A549 treated with CORT108297 at 1 μM for 4 hours (cell line): ENCODE measurements around the gene ANO8. TPM values are rescaled to one million over a fixed set of nuclear protein-coding genes. Genes with fewer than 3 reads are reported as not detected.

Experiments used
- total RNA-seq: library from RNA; stranded (reverse); fragments of 200-300 nt; extraction: Qiagen RNA extraction; gene quantifications from 5 replicates; pipeline ENCODE4 v1.2.3, GENCODE V29; 2022

Gene ANO8, protein sequence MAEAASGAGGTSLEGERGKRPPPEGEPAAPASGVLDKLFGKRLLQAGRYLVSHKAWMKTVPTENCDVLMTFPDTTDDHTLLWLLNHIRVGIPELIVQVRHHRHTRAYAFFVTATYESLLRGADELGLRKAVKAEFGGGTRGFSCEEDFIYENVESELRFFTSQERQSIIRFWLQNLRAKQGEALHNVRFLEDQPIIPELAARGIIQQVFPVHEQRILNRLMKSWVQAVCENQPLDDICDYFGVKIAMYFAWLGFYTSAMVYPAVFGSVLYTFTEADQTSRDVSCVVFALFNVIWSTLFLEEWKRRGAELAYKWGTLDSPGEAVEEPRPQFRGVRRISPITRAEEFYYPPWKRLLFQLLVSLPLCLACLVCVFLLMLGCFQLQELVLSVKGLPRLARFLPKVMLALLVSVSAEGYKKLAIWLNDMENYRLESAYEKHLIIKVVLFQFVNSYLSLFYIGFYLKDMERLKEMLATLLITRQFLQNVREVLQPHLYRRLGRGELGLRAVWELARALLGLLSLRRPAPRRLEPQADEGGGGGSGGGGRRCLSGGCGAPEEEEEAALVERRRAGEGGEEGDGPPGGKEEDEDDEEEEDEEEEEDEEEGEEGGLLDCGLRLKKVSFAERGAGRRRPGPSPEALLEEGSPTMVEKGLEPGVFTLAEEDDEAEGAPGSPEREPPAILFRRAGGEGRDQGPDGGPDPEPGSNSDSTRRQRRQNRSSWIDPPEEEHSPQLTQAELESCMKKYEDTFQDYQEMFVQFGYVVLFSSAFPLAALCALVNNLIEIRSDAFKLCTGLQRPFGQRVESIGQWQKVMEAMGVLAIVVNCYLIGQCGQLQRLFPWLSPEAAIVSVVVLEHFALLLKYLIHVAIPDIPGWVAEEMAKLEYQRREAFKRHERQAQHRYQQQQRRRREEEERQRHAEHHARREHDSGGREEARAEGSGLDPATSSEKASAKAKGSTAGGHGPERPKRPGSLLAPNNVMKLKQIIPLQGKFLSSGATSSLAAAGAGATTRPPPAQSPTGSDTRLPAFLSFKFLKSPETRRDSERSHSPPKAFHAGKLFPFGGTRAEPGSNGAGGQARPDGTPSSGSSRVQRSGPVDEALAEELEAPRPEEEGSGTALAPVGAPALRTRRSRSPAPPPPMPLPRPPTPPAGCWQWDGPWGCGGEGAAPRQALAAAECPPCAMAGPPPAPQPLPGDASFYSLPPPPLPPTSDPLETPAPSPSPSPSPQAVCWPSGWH
- total RNA-seq, result 2.5 to 5.1 TPM (median 4.4 TPM) in 5 replicates

DNA sequence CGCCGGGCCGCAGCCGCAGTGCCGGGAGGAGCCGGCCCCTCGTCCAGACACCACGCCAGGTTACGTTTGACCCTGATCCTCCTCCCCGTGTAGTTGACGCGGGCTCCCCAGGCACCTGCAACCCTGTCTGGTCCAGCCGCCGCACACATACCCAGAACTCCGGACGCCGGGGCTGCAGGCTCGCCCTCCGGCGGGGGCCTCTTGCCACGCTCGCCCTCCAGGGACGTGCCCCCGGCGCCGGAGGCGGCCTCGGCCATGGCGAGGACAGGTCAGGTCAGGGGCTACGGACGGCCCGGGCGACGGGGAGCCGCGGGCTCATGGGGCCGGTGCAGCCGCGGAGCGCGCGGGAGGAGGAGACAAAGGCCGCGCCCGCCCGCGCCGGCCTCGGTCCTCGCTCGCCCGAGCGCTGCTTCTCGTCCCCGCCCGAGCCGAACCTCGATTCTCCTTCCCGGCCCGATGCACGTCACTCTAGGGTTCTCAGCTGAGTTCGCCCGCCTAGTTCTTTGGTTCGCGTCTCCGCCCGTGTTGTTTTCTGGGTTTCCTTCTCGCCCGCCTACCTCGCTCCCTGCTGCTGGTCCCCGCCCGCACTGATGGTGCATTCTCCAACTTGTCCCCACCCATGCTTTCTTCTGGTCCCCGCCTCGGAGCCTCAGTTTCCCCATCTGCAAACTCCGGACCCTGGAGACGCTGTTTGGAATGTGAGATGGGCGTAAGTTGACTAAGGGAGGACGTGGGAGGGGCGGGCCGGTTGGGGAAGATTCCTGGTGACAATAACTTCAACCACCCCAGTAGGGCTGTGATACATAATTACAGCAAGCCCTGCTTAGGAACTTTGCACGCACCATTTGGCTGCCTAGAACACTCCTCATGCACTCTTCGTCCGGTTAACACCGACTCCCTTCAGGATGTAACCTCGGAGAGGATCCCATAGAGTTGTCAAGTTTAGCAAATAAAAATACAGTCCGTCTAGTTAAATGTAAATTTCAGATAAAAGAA is at the start of gene ANO8:
Gene ANO8 (minus strand): TSS at position 442 of the 996 bp plus-strand sequence. CDS start 185 bp downstream, at position 257.

DNA sequence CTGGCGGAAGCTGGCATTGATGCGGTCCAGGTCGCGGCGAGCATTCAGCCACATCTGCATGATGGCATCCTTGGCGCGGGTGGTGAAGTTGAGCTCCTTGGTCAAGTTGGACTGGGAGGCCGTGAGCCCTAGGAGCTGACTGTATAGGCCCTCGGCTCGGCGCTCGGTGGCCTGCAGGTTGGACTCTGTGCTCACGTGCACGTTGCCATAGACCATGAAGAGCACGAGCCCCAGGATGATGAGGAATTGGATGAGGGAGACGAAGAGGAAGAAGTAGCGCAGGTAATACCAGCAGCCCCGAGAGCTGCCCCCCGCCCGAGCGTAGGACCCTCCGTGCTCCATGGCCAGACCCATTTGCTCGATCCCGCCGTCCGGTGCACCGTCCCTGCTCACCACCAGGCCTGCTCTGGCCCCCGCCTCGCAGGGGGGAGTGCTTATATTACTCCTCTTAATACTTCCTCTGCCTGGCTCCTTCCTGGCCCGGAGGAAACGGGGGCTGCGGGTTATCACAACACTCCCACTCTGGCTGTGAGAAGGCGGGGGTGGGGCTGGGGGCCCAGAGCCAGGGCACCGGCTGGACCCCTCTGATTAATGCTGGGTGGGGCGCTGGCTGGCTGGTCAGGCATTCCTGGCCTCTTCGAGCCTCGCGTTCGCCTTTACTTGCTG is 42.4 kb upstream of the ANO8 start, which contains the start of gene PLVAP:
Gene PLVAP (minus strand): TSS at position 408 of the 666 bp plus-strand sequence. CDS start 54 bp downstream, at position 354.

DNA sequence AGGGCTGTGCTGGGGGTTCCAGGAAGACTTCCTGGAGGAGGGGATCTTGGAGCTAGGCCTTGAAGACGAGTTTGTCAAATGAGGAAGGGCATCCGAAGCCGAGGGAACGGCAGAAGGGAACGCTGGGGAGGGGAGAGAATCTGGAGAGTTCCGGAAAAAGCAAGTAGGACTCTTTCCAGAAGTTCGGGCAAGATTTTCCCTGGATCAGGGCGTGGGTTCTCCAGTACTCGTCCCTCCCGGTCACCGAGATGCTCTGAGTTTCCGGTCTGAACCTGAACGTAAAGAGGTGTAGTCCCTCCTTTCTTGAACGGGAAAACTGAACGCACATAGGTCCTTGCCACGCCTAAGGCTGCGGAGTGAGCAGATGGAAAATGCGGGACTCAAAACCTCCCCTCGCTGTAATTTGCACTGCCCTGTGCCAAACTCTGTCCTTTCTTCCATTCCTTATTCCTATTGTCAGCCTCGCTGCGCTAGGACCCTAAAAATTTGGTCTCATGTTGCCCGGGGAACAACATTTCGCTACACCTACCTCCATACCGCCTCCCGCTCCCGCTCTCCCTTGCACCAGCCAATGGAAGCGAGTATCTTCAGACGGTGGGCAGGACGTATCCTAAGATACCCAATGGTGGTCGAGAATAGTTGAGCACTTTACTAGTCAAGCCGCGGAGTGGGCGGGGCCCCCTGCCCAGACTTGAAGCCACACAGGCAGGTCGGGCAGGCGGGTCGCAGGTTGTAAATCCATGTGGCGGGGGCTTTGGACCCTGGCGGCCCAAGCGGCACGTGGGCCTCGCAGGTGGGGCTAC is 2.4 kb upstream of the ANO8 start, which contains the start of gene GTPBP3:
Gene GTPBP3 (plus strand): TSS at position 682 of the 803 bp plus-strand sequence. CDS start 59 bp downstream, at position 741.

DNA sequence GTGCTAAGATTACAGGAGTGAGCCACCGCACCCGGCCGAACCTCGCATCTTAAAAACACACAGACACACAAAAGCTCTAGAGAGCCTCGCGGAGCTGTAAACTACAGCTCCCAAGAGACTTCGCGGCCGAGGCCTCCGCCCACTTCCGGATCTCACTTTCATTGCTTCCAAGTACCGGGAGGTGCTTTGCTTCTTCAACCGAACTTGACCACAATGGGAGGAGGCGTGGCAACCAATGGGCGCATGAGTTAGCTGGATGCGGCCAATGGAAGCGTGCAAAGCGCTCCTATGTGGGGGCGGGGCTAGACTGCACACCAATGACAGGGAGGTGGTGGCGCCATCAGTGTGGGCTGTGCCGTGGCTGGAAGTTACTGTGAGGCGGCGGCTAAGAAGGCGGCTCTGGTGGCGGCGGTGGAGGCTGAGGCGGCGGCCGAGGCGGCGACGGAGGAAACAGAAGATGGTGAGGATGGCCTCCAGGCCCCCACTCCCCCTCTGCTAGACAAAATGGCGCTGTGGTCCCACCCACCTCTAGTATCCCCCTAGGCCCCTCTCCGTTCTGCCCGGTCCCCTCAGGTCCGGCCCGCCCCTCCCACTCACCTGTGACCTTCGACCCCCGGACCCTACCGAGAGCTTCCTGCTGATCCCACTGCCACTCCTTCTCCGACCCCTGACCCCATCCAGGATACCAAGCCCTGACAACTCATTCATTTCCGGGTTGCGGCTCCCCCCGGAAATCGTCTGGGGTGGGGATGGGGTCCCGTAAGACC is 25.3 kb downstream of the ANO8 start, which contains the start of gene DDA1:
Gene DDA1 (plus strand): TSS at position 366 of the 767 bp plus-strand sequence. CDS start 92 bp downstream, at position 458.

DNA sequence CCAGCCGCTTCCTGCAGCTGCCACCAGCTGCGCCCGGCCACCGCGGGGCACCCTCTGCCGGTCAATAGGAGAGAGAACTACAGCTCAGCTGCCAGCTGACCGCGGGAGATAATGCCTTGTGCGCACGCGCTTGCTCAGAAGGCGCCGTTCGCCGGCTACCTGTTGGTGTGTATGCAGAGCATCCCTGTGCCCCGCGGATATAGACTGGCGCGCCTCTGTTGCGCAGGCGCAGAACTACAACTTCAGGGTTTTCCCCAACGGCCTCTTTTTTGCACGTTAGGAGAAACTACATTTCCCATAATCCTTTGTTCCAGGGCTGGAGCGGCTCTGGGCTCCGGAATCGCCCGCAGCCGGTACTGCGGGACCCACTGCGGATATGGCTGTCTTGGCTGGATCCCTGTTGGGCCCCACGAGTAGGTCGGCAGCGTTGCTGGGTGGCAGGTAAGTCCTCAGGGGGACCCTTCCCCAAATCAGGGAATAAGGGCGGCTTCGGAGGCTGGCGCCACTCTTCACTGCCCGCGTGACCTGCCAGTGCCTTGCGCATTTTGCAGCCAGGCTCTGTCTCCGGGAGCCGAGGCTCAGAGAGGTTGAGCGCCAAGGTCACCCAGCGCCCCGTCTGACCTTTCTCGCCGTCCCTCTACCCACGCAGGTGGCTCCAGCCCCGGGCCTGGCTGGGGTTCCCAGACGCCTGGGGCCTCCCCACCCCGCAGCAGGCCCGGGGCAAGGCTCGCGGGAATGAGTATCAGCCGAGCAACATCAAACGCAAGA is 29.0 kb downstream of the ANO8 start, which contains the start of gene MRPL34:
Gene MRPL34 (plus strand): TSS at position 356 of the 768 bp plus-strand sequence. CDS start 21 bp downstream, at position 377.

DNA sequence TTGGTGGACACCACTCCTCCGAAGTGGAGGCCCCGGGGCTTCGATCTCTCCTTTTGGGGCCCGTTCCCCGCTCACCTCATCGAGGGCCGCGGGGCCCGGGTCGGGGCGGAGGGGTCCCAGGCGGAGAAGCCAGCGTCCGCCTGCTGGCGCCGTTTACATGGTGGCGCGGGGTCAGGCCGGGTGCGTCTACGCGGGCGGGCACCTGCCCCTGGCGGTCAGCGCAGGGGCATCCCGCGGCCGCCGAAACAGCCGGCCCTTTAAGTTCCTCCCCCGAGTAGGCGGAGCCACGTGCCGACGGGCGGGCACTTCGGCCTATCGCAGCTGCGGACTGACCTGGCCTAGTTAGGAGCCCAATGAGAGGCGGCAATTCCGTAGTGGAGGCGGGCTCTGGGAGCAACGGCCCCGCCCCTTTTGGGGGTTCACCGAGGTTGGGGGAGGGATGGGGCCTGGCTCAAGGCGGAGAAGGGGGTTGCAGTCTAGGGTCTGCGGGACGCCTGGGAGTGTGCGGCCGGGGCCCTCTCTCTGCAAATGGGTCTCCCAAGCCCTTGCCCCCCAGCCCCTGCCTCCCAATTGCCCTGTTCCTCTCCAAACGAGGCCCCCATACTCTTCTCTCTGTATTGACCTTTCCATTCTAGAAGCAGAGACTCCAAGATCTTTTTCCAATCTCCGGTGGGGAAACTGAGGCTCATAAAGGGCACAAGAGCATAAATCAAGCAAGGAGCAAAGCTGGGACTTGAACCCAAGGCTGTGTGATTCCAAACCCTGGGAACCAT is 31.3 kb downstream of the ANO8 start, which contains the start of gene ABHD8:
Gene ABHD8 (minus strand): TSS at position 259 of the 773 bp plus-strand sequence. CDS start 1,809 bp downstream, outside the sequence.

DNA sequence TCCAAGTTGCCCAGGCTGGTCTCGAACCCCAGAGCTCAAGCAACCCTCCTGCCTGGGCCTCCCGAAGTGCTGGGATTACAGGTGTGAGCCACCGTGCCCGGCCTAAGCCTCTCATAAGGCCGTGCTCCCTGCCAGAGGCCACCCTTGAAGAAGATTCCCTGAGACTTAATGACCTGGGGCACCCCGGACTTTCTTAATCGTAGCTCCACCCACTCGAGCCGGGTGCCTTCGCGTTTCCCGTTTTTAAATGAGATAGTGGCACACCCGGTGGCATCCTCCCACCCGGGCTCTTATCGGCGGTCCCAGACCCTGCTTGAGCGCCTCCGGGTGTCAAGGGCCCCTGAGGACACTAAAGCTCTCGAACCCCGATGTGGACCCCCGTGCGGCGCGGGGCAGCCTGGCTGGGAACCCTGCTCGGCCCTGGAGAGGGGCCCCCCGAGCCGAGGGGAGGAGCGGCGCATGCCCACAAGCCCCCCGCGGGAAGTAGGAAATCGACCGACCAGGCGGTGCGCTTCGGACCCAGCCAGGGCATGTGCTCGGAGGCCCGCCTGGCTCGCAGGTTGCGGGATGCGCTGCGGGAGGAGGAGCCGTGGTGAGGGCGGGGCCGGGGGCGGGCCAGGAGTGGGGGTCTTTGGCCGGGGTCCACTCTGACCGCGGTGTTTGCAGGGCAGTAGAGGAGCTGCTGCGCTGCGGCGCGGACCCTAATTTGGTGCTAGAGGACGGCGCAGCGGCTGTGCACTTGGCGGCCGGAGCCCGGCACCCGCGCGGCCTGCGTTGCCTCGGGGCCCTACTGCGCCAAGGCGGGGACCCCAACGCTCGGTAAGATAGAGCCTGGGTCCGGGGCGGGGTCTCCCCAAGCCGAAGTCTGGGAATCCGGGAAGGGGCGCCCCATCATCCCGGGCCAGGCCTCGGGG is 53.0 kb downstream of the ANO8 start, which contains the start of gene ANKLE1:
Gene ANKLE1 (plus strand): TSS at position 511 of the 914 bp plus-strand sequence. CDS start 20 bp downstream, at position 531.

Other genes starting within 250 kb of the ANO8 start
- 13.4 to 16.6 TPM (median 15.8 TPM) in 5 replicates for gene USE1, start 119.5 kb downstream of the ANO8 start, total RNA-seq
- gene OCEL1, start 108.6 kb downstream of the ANO8 start, total RNA-seq, result 10.5 to 11.7 TPM (median 11.3 TPM) in 5 replicates
- gene NR2F6, start 88.9 kb downstream of the ANO8 start, total RNA-seq, result 28.0 to 66.4 TPM (median 59.8 TPM) in 5 replicates
- 0.02 to 0.05 TPM in 2 of 5 replicates, not detected in the others for gene USHBP1, start 70.1 kb downstream of the ANO8 start, total RNA-seq
- gene BABAM1, start 67.4 kb downstream of the ANO8 start, total RNA-seq, result 61.0 to 66.7 TPM (median 63.8 TPM) in 5 replicates
- 0.28 to 0.88 TPM (median 0.62 TPM) in 5 replicates for gene ANKLE1, start 53.0 kb downstream of the ANO8 start, total RNA-seq
- gene ABHD8, start 31.4 kb downstream of the ANO8 start, total RNA-seq, result 2.2 to 3.9 TPM (median 3.5 TPM) in 5 replicates
- gene MRPL34, start 29.0 kb downstream of the ANO8 start, total RNA-seq, result 57.9 to 102 TPM (median 92.7 TPM) in 5 replicates
- 62.0 to 70.1 TPM (median 65.9 TPM) in 5 replicates for gene DDA1, start 25.3 kb downstream of the ANO8 start, total RNA-seq
- gene GTPBP3, start 2.7 kb upstream of the ANO8 start, total RNA-seq, result 16.8 to 24.6 TPM (median 22.4 TPM) in 5 replicates
- gene PLVAP, start 42.5 kb upstream of the ANO8 start, total RNA-seq, result not detected in 5 replicates
- not detected in 5 replicates for gene CCDC194, start 59.3 kb upstream of the ANO8 start, total RNA-seq
- gene BST2, start 70.8 kb upstream of the ANO8 start, total RNA-seq, result 0.13 to 0.43 TPM in 2 of 5 replicates, not detected in the others
- gene MVB12A, start 85.2 kb upstream of the ANO8 start, total RNA-seq, result 31.0 to 44.1 TPM (median 43.6 TPM) in 5 replicates
- 0.58 to 1.1 TPM (median 0.84 TPM) in 5 replicates for gene TMEM221, start 113.8 kb upstream of the ANO8 start, total RNA-seq
- not detected in 5 replicates for gene NXNL1, start 126.1 kb upstream of the ANO8 start, total RNA-seq
- 2.2 to 3.5 TPM (median 3.0 TPM) in 5 replicates for gene SLC27A1, start 135.7 kb upstream of the ANO8 start, total RNA-seq
- gene PGLS, start 176.8 kb upstream of the ANO8 start, total RNA-seq, result 46.3 to 80.6 TPM (median 76.2 TPM) in 5 replicates
- gene COLGALT1, start 220.8 kb upstream of the ANO8 start, total RNA-seq, result 54.8 to 78.8 TPM (median 71.2 TPM) in 5 replicates